ENCODE measurements around the gene CDC42BPA.

DNA sequence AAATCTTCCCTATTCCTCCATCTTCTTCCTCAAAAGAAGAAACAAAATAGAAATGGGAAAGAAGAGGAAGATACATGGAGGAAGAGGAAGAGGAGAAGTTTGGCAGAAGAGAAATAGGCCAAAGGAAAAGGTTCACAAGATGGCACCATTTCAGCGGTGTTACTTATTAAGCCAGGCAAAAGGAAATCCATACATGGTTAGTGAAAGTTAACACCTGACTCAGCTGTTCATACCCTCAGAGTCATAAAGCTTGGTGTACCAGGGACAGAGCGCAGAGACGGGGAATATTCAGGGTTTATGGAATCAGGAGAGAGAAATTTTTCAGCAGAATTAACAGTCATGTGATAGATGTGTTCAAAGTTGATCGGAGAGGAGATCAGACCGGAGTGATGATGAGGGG, 307.6 kb downstream of the CDC42BPA start:
- TF ChIP-seq BHLHE40 (IDR thresholded peaks at IDR 0.05; ENCODE audit: borderline replicate concordance) (no peak), SP1 (IDR thresholded peaks at IDR 0.05) (no peak), TARDBP (IDR thresholded peaks at IDR 0.05) (no peak), ELF4 (IDR thresholded peaks at IDR 0.05) (no peak), L3MBTL2 (conservative IDR thresholded peaks at IDR 0.05) (no peak), HDGF (IDR thresholded peaks at IDR 0.05; ENCODE audit: borderline replicate concordance) (no peak)
- TF ChIP-seq, protein P1, sequence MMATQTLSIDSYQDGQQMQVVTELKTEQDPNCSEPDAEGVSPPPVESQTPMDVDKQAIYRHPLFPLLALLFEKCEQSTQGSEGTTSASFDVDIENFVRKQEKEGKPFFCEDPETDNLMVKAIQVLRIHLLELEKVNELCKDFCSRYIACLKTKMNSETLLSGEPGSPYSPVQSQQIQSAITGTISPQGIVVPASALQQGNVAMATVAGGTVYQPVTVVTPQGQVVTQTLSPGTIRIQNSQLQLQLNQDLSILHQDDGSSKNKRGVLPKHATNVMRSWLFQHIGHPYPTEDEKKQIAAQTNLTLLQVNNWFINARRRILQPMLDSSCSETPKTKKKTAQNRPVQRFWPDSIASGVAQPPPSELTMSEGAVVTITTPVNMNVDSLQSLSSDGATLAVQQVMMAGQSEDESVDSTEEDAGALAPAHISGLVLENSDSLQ (IDR thresholded peaks at IDR 0.05): no peak
